GM10266 (cell line): ENCODE results near the gene C22orf42.
"Not testable (repeated sequence)": the region's sequence is repeated elsewhere in the genome, so short reads cannot be mapped to it uniquely, and the experiment has no call there.

Experiments
- DNase-seq: peaks from one replicate; pipeline ENCODE4 v3.0.0; 2012; ENCODE audit errors: extremely low spot score
- TF ChIP-seq, protein P1 (sequence below): IDR thresholded peaks from 2 replicates; pipeline ENCODE4 v1.5.1; 2012; ENCODE audit warnings: mild to moderate bottlenecking, low read depth; ENCODE audit not compliant: control insufficient read depth, insufficient read depth; ENCODE audit errors: missing control alignments

C22orf42 gene

DNA sequence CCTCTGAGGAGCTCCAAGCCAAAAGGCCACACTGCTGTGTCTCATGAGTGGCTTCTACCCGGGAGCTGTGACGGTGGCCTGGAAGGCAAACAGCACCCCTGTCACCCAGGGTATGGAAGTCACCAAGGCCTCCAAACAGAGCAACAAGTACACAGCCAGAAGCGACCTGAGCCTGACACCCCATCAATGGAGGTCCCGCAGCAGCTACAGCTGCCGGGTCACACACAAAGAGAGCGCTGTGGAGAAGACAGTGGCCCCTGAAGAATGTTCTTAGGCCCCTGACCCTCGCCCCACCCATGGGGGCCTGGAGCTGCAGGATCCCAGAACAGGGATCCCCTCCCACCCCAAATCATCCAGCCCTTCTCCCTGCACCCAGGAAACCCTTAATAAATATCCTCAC lies 40.9 kb upstream of the C22orf42 start:
- DNase-seq = no peak
- TF ChIP-seq, protein P1, sequence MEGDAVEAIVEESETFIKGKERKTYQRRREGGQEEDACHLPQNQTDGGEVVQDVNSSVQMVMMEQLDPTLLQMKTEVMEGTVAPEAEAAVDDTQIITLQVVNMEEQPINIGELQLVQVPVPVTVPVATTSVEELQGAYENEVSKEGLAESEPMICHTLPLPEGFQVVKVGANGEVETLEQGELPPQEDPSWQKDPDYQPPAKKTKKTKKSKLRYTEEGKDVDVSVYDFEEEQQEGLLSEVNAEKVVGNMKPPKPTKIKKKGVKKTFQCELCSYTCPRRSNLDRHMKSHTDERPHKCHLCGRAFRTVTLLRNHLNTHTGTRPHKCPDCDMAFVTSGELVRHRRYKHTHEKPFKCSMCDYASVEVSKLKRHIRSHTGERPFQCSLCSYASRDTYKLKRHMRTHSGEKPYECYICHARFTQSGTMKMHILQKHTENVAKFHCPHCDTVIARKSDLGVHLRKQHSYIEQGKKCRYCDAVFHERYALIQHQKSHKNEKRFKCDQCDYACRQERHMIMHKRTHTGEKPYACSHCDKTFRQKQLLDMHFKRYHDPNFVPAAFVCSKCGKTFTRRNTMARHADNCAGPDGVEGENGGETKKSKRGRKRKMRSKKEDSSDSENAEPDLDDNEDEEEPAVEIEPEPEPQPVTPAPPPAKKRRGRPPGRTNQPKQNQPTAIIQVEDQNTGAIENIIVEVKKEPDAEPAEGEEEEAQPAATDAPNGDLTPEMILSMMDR = no peak

DNA sequence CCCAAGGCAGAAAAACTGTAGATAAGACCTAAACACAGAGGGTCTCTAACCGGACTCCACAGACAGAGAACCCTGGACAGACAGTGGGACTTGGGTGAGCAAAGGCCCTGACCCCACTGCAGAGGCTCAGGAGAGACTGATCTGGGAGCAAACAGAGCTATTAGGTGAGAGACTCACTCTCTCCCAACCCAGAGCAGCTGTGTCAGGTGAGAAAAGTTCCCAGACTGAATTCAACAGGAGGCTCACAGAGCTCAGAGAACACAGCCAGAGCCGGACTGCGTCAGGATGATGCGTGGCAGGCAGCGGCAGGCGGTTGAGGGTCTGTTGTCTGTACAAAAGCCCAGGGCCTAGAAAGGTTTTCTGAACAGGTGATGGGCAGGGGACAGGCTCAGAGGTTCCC lies 40.2 kb upstream of the C22orf42 start:
- no peak for DNase-seq
- TF ChIP-seq, protein P1 = no peak

DNA sequence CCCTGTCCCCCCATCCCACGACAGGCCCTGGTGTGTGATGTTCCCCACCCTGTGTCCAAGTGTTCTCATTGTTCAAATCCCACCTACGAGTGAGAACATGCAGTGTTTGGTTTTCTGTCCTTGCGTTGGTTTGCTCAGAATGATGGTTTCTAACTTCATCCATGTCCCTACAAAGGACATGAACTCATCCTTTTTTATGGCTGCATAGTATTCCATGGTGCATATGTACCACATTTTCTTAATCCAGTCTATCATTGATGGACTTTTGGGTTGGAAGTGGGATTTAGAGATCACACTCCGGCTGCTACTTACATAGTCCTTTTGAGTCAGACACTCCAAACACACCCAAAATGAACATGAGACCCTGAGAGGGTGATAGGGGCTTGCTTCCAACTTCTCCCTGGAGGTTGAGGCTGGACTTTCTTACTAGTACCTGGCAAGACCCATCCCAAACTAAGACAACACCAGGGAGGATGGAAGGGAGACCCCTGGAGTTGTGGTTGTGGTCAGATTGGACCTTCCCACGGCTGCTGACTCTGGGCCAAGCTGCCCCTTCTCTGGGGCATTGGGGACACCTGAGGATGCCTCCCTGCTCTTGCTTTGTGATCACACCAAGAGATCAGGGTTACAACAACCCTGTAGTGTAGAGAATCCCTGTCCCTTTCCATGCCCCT lies 38.6 kb upstream of the C22orf42 start:
- DNase-seq = not testable (repeated sequence)

DNA sequence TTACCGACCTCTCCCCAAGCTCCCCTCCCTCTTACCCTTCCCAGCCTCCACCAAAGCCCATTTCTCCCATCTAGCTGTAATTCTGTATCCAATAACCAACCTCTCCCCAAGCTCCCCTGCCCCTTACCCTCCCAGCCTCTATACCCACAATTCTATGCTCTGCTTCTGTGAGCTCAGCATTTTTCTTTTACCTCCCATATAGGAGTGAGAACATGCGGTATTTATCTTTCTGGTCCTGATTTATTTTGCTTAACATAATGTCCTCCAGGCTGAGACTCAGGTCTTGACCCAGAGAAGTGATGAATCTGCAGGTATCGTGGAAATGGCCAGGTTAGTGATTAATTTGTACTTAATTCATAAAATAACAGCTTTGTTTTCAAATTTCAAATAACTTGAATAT lies 36.8 kb upstream of the C22orf42 start:
- DNase-seq = not testable (repeated sequence)

DNA sequence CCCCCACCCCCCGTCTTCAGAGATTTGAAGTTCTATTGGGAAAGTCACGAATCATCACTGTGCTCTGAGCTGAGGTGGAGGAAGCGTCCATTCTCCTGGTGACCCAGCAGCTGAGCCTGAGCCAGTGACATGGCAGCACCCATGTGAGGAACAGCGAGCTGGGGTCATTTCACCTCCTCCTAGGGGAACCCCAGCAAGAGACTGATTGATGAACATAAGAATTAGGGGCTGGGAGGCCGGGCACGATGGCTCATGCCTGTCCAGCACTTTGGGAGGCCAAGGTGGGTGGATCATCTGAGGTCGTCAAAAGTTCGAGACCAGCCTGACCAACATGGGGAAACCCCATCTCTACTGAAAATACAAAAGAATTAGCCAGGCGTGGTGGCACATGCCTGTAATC lies 34.2 kb upstream of the C22orf42 start:
- not testable (repeated sequence) for DNase-seq

DNA sequence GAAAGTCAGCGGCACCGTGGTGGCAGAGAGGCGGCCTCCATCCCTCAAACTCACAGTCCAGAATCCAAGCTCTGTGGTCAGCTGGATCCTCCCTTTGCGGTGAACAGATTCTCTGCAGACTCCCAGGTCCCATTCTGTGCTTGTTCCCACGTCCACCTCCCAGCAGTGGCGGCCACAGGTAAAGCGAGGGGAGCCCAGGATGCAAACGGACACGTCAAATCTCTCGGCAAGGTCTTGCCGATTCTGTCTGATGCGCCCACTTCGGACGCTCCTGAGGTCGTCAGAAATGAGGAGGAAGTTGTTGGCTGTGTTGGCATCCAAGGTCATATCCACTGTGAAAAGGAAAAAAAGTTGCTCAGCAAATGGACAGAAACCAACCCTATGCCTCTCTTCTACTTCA lies 31.9 kb upstream of the C22orf42 start:
- not testable (repeated sequence) for DNase-seq

DNA sequence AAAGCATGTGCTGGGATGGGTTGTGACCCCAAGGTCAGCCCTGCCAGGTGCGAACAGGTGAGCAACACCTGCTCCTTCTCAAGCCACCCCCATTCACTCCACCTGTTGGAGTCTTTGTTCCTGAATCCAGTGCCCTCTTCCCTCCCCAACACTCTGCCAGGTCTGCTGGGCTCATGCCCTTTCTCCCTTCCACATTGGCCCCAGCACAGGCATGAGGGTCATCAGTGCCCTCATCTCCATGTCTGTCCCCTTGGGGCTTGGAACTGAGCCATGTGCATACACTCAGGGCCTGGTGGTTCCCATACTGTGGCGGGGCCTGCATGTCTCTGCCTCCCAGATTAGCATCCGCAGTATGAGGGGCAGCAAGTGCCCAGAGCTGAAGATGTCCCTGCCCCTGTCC lies 26.7 kb upstream of the C22orf42 start:
- TF ChIP-seq, protein P1 = no peak
- DNase-seq = no peak

DNA sequence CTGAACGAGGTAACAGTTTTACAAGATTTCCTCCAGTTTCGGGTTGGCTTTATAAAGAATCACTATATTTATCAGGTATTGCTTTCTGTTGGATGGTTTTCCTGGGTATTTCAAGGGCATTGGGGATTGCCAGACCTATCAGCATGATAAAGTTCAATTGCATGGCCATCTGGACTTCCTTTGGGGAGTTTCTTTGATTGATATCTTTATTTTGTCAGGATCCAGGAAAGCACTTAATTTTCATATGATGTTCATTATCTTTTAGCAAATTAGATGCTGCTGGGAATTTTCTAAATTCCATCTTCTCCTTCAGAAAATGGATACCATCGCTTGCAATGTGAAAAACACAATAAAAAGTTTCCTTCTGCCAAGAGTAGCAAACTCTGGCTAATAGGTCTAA lies 24.5 kb upstream of the C22orf42 start:
- TF ChIP-seq, protein P1 = no peak
- DNase-seq = no peak

DNA sequence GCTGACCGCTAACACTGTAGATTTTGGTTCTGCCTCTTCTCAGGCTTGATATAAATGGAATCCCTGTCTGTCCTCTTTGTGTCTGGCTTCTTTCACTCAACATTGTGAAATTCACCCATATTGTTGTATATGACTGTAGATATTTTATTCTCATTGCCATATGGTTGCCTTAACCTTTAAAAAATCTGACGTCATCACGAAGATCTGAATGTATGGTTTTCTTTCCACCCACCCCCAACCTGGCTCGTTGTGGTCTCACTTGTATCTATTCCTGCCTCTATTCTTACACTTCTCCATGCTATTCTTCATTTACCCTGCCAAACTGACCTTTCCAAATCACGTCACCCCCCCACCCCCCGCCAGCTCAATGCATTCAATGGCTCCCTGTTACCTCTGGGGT lies 21.9 kb upstream of the C22orf42 start:
- TF ChIP-seq, protein P1 = no peak
- no peak for DNase-seq
